GM12865 (cell line): ENCODE results near the gene SMIM1.

Experiments
- DNase-seq: peaks from one replicate; pipeline ENCODE4 v3.0.0; 2010; ENCODE audit warnings: low read depth
- H3K4me3 ChIP-seq: 2 replicates; pipeline ENCODE4 v1.5.1; 2011; ENCODE audit warnings: mild to moderate bottlenecking, low read depth, low read length, control low read depth
- CTCF ChIP-seq: IDR thresholded peaks from 2 replicates; pipeline ENCODE4 v1.5.1; 2011; ENCODE audit warnings: low read length, control low read depth, low read depth, inconsistent platforms; ENCODE audit not compliant: insufficient read depth; ENCODE audit errors: missing control alignments

The SMIM1 gene

GRCh38 chr1:3729594-3730542 is 42.7 kb upstream of the SMIM1 start:
- no peak for TF ChIP-seq CTCF
- H3K4me3 ChIP-seq, result no peak overlapping the region
- DNase-seq, result no peak

GRCh38 chr1:3730543-3731247 is 41.9 kb upstream of the SMIM1 start:
- no peak for TF ChIP-seq CTCF
- DNase-seq, result no peak
- H3K4me3 ChIP-seq, result no peak overlapping the region

- no peak overlapping the region for H3K4me3 ChIP-seq
- no peak for TF ChIP-seq CTCF
These were observed 40.7 kb upstream of the SMIM1 start for GRCh38 chr1:3731583-3732433.

GRCh38 chr1:3732434-3733093 is 40.0 kb upstream of the SMIM1 start:
- no peak for DNase-seq
- H3K4me3 ChIP-seq, result no peak overlapping the region
- TF ChIP-seq CTCF, result no peak

More at GRCh38 chr1:3731583-3732433, 40.7 kb upstream of the SMIM1 start:
- no peak for DNase-seq

GRCh38 chr1:3733094-3733882 is 39.3 kb upstream of the SMIM1 start:
- TF ChIP-seq CTCF, result no peak
- H3K4me3 ChIP-seq, result no peak overlapping the region

More at GRCh38 chr1:3733094-3733882, 39.3 kb upstream of the SMIM1 start:
- no peak for DNase-seq
